IMR-90 (cell line): ENCODE data around the gene NOTO. TPM values are rescaled to one million over a fixed set of nuclear protein-coding genes. Genes with fewer than 3 reads are reported as not detected.

Experiments
- ATAC-seq: fragments of 200-7000 bp; cut with Tn5 transposase; 2 replicates; pipeline ENCODE4 v1.9.1; 2020; ENCODE audit warnings: low read depth, mild to moderate bottlenecking, moderate library complexity
- BruUV-seq: library from RNA; stranded (reverse); fragments of 400-500 nt; replicated peaks from 2 replicates; lab custom pipeline; 2021; lab: Mats Ljungman, UMichigan
- CTCF ChIA-PET: fragments of 300-600 bp; formaldehyde crosslinking; extraction: SDS; loops from one replicate; lab custom pipeline; 2021; ENCODE audit warnings: antibody characterized with exemption; lab: Yijun Ruan, JAX
- POLR2A ChIA-PET: fragments of 300-600 bp; sonication (Branson Sonifier 250); formaldehyde crosslinking; loops from one replicate; lab custom pipeline; 2022; ENCODE audit warnings: antibody characterized with exemption; ENCODE audit not compliant: unreplicated experiment; lab: Charles Lee
- DNase-seq: peaks from one replicate; pipeline ENCODE4 v3.0.0; 2013
- H2AFZ ChIP-seq: replicated peaks from 2 replicates; pipeline ENCODE3; 2013; ENCODE audit warnings: low read length, mild to moderate bottlenecking; ENCODE audit not compliant: poor library complexity
- H2AK5ac ChIP-seq: 2 replicates; pipeline ENCODE4 v1.6.1; 2013; ENCODE audit warnings: low read depth, low read length, inconsistent platforms
- H2AK9ac ChIP-seq: replicated peaks from 2 replicates; pipeline ENCODE3; 2013; ENCODE audit warnings: mild to moderate bottlenecking, low read depth, low read length, moderate library complexity; ENCODE audit not compliant: poor library complexity
- H2BK120ac ChIP-seq: 2 replicates; pipeline ENCODE4 v1.6.1; 2013; ENCODE audit warnings: low read depth, low read length, inconsistent platforms
- H2BK15ac ChIP-seq: 3 replicates; pipeline ENCODE4 v1.6.1; 2013; ENCODE audit warnings: low read depth, low read length, inconsistent platforms
- H2BK20ac ChIP-seq: 2 replicates; pipeline ENCODE4 v1.6.1; 2013; ENCODE audit warnings: low read depth, mild to moderate bottlenecking, inconsistent platforms, low read length, moderate library complexity
- H2BK5ac ChIP-seq: 2 replicates; pipeline ENCODE4 v1.6.1; 2013; ENCODE audit warnings: mild to moderate bottlenecking, low read depth, low read length, inconsistent platforms; ENCODE audit not compliant: poor library complexity, severe bottlenecking
- H3K14ac ChIP-seq: replicated peaks from 2 replicates; pipeline ENCODE4 v1.6.1; 2013; ENCODE audit warnings: low read depth, low read length, inconsistent platforms
- H3K18ac ChIP-seq: 2 replicates; pipeline ENCODE4 v1.6.1; 2013; ENCODE audit warnings: low read depth, low read length, control low read depth
- H3K23ac ChIP-seq: 2 replicates; pipeline ENCODE4 v1.6.1; 2013; ENCODE audit warnings: low read depth, low read length, inconsistent platforms
- H3K27ac ChIP-seq: 2 replicates; pipeline ENCODE4 v1.5.1; 2013; ENCODE audit warnings: mild to moderate bottlenecking, control low read depth, low read length; ENCODE audit not compliant: insufficient read depth
- H3K27me3 ChIP-seq: 2 replicates; pipeline ENCODE4 v1.6.1; 2013; ENCODE audit warnings: low read length; ENCODE audit not compliant: control insufficient read depth, insufficient read depth
- H3K36me3 ChIP-seq: 2 replicates; pipeline ENCODE4 v1.6.1; 2013; ENCODE audit warnings: low read length, mixed read lengths; ENCODE audit not compliant: control insufficient read depth, insufficient read depth
- H3K4ac ChIP-seq: 2 replicates; pipeline ENCODE4 v1.6.1; 2013; ENCODE audit warnings: low read depth, low read length, inconsistent platforms
- H3K4me1 ChIP-seq: 2 replicates; pipeline ENCODE4 v1.6.1; 2013; ENCODE audit warnings: low read length, mixed read lengths; ENCODE audit not compliant: control insufficient read depth, insufficient read depth
- H3K4me2 ChIP-seq: 2 replicates; pipeline ENCODE4 v1.6.1; 2013; ENCODE audit warnings: low read depth, mild to moderate bottlenecking, control low read depth, low read length, moderate library complexity
- H3K4me3 ChIP-seq: 2 replicates; pipeline ENCODE4 v1.5.1; 2013; ENCODE audit warnings: low read depth, mild to moderate bottlenecking, control low read depth, low read length, moderate library complexity; ENCODE audit not compliant: insufficient read depth
- H3K56ac ChIP-seq: 2 replicates; pipeline ENCODE4 v1.6.1; 2013; ENCODE audit warnings: low read length, inconsistent platforms; ENCODE audit not compliant: insufficient read depth; ENCODE audit errors: extremely low read depth
- H3K79me1 ChIP-seq, 2 experiments: 2 replicates each; pipeline ENCODE4 v1.6.1; 2013; ENCODE audit warnings: low read length in 2 of 2, inconsistent platforms in 1 of 2, low read depth in 1 of 2
- H3K9ac ChIP-seq: 2 replicates; pipeline ENCODE4 v1.6.1; 2013; ENCODE audit warnings: low read depth, low read length, control low read depth
- H3K9me1 ChIP-seq: 2 replicates; pipeline ENCODE4 v1.6.1; 2013; ENCODE audit warnings: low read length, inconsistent platforms; ENCODE audit not compliant: insufficient read depth
- H3K9me3 ChIP-seq: 2 replicates; pipeline ENCODE4 v1.6.1; 2013; ENCODE audit warnings: low read length; ENCODE audit not compliant: control insufficient read depth, insufficient read depth
- H4K20me1 ChIP-seq: 2 replicates; pipeline ENCODE4 v1.6.1; 2013; ENCODE audit warnings: low read length, inconsistent platforms; ENCODE audit not compliant: insufficient read depth
- H4K5ac ChIP-seq: 2 replicates; pipeline ENCODE4 v1.6.1; 2013; ENCODE audit warnings: mild to moderate bottlenecking, low read depth, low read length, control low read depth
- H4K8ac ChIP-seq, 2 experiments: 2 replicates each; pipeline ENCODE4 v1.6.1; 2013; ENCODE audit warnings: low read depth in 2 of 2, low read length in 2 of 2, control low read depth in 1 of 2, inconsistent platforms in 1 of 2
- H4K91ac ChIP-seq: 2 replicates; pipeline ENCODE4 v1.6.1; 2013; ENCODE audit warnings: low read depth, low read length, inconsistent platforms; ENCODE audit not compliant: insufficient read depth
- BHLHE40 ChIP-seq: fragments of 150-350 bp; IDR thresholded peaks from 2 replicates; pipeline ENCODE4 v1.6.1; 2016; ENCODE audit warnings: mild to moderate bottlenecking, low read depth, low read length
- CEBPB ChIP-seq: IDR thresholded peaks from 2 replicates; pipeline ENCODE4 v1.6.1; 2012; ENCODE audit warnings: low read depth, low read length, improper control_type of control experiment
- CHD1 ChIP-seq: IDR thresholded peaks from 2 replicates; pipeline ENCODE4 v1.6.1; 2012; ENCODE audit warnings: low read depth, low read length, improper control_type of control experiment
- CTCF ChIP-seq: conservative IDR thresholded peaks from 2 replicates; pipeline ENCODE4 v1.5.1; 2012; ENCODE audit warnings: mild to moderate bottlenecking, low read depth, low read length, improper control_type of control experiment
- ELK1 ChIP-seq: fragments of 150-350 bp; IDR thresholded peaks from 2 replicates; pipeline ENCODE4 v1.6.1; 2016; ENCODE audit warnings: low read depth, mild to moderate bottlenecking, low read length, moderate library complexity, borderline replicate concordance
- FOS ChIP-seq: fragments of 150-350 bp; IDR thresholded peaks from 2 replicates; pipeline ENCODE4 v1.6.1; 2016; ENCODE audit warnings: low read depth, low read length
- MAFK ChIP-seq: IDR thresholded peaks from 2 replicates; pipeline ENCODE4 v1.6.1; 2012; ENCODE audit warnings: low read depth, low read length, improper control_type of control experiment
- MAZ ChIP-seq: IDR thresholded peaks from 2 replicates; pipeline ENCODE4 v1.6.1; 2012; ENCODE audit warnings: low read depth, mild to moderate bottlenecking, low read length, improper control_type of control experiment, moderate library complexity, borderline replicate concordance
- MXI1 ChIP-seq: IDR thresholded peaks from 2 replicates; pipeline ENCODE4 v1.6.1; 2012; ENCODE audit warnings: low read depth, mild to moderate bottlenecking, low read length, moderate library complexity, borderline replicate concordance
- NFE2L2 ChIP-seq: fragments of 150-350 bp; IDR thresholded peaks from 2 replicates; pipeline ENCODE4 v1.6.1; 2016; ENCODE audit warnings: low read depth, mild to moderate bottlenecking, low read length
- POLR2A ChIP-seq: IDR thresholded peaks from 2 replicates; pipeline ENCODE4 v1.6.1; 2012; ENCODE audit warnings: mild to moderate bottlenecking, low read depth, low read length
- RAD21 ChIP-seq: IDR thresholded peaks from 2 replicates; pipeline ENCODE4 v1.6.1; 2012; ENCODE audit warnings: low read length, improper control_type of control experiment
- RCOR1 ChIP-seq: IDR thresholded peaks from 2 replicates; pipeline ENCODE4 v1.6.1; 2012; ENCODE audit warnings: mild to moderate bottlenecking, low read length, improper control_type of control experiment; ENCODE audit not compliant: insufficient replicate concordance
- RFX5 ChIP-seq: IDR thresholded peaks from 2 replicates; pipeline ENCODE4 v1.8.0; 2012; ENCODE audit warnings: low read depth, mild to moderate bottlenecking, low read length, moderate library complexity
- SMC3 ChIP-seq: fragments of 150-350 bp; IDR thresholded peaks from 2 replicates; pipeline ENCODE4 v1.6.1; 2016; ENCODE audit warnings: low read depth, mild to moderate bottlenecking, antibody characterized with exemption, low read length, moderate library complexity
- USF2 ChIP-seq: fragments of 150-350 bp; IDR thresholded peaks from 2 replicates; pipeline ENCODE4 v1.6.1; 2017; ENCODE audit warnings: mild to moderate bottlenecking, antibody characterized with exemption, low read length, low read depth
- WGBS, 2 experiments: methylation state at CpG; one replicate each; pipeline versions ENCODE4 v1.1.5 to v1.1.7; 2013; ENCODE audit warnings: missing lambda C conversion rate in 2 of 2; ENCODE audit not compliant: insufficient read length in 1 of 2; ENCODE audit errors: extremely low coverage in 2 of 2; 5-methylcytosine and 5-hydroxymethylcytosine counted together
- dilution Hi-C: fragments of 300-500 bp; cut with HindIII; formaldehyde crosslinking; loops from one replicate; pipeline ENCODE4 v1.14.3; 2018; ENCODE audit warnings: low sequenced_read_pairs; ENCODE audit not compliant: unreplicated experiment
- in situ Hi-C: fragments of 300-500 bp; cut with MboI; formaldehyde crosslinking; loops from 3 replicates; pipeline ENCODE4 v1.14.3; 2019; ENCODE audit warnings: low sequenced_read_pairs, inconsistent platforms, mixed read lengths
- intact Hi-C: fragments of 100-400 bp; cut with micrococcal nuclease; formaldehyde crosslinking; loops from 2 replicates; pipeline ENCODE4 v1.10.0; 2022
- polyA plus RNA-seq, 3 experiments: library from polyadenylated mRNA; depleted of rRNA; stranded (reverse); fragments of >200 nt; gene quantifications; 2 replicates each; pipeline ENCODE4 v1.2.3, GENCODE V29; 2012; ENCODE audit warnings: low replicate concordance in 1 of 3
- total RNA-seq: library from RNA; depleted of rRNA; stranded (reverse); fragments of >200 nt; gene quantifications from 2 replicates; pipeline ENCODE4 v1.2.3, GENCODE V29; 2012

Gene NOTO
- total and polyA plus RNA-seq, 2 of the 4 experiments (the other 2 are of a cell fraction), result not detected

GRCh38 chr2:73259276-73259675 is 56.9 kb downstream of the NOTO start:
- H3K9me1 ChIP-seq, result peaks cover 7% of the 10 kb centered on the region; the same call in 1 of the 2 replicates
- no peak overlapping the region for H3K27ac ChIP-seq
- no peak for TF ChIP-seq MXI1
- no peak for TF ChIP-seq FOS
- no peak for TF ChIP-seq SMC3
- no peak for TF ChIP-seq RAD21
- TF ChIP-seq ELK1, result no peak
- no peak for TF ChIP-seq CHD1
- TF ChIP-seq POLR2A, result no peak
- no peak for TF ChIP-seq MAZ
- no peak for TF ChIP-seq RCOR1
- no peak for TF ChIP-seq RFX5
- no peak for TF ChIP-seq USF2
- no peak for TF ChIP-seq BHLHE40
- no peak for TF ChIP-seq CEBPB
- no peak for TF ChIP-seq NFE2L2
- no peak for TF ChIP-seq CTCF
- TF ChIP-seq MAFK, result no peak
- DNase-seq (no peak), ATAC-seq (no peak)
- H3K9me3 ChIP-seq, result no peaks in the 10 kb centered on the region
- H4K8ac ChIP-seq, result no peak overlapping the region
- H2BK120ac ChIP-seq, result no peak overlapping the region
- peaks cover 8% of the 10 kb centered on the region for H4K20me1 ChIP-seq
- no peaks in the 10 kb centered on the region for H3K27me3 ChIP-seq
- ChIA-PET CTCF (no interaction called here), POLR2A (no interaction called here)
- peaks cover 12% of the 10 kb centered on the region for H3K36me3 ChIP-seq
- H3K4ac ChIP-seq, result no peak overlapping the region
- H2BK20ac ChIP-seq, result no peak overlapping the region
- 29% methylated on average over 1 of the region's 8 CpGs; no CpG with 5 or more reads in 1 of the 2 experiments for WGBS, 2 experiments
- intact Hi-C loops (no loop called here), dilution Hi-C loops (no loop called here), in situ Hi-C loops (no loop called here)
- H3K9ac ChIP-seq, result no peak overlapping the region
- no peak overlapping the region for H3K18ac ChIP-seq
- BruUV-seq, result no TSS peak
- no peak overlapping the region for H3K14ac ChIP-seq
- H2AFZ ChIP-seq, result no peak overlapping the region
- H3K4me2 ChIP-seq, result no peak overlapping the region
- H3K4me1 ChIP-seq, result no peaks in the 10 kb centered on the region
- no peak overlapping the region for H4K5ac ChIP-seq
- H3K4me3 ChIP-seq, result no peak overlapping the region
- no peak overlapping the region for H4K91ac ChIP-seq
- H3K79me1 ChIP-seq, result no peaks in the 10 kb centered on the region
- no peak overlapping the region for H3K23ac ChIP-seq
- H2BK15ac ChIP-seq, result no peak overlapping the region
- H2AK9ac ChIP-seq, result no peak overlapping the region
- H2BK5ac ChIP-seq, result no peak overlapping the region
- no peak overlapping the region for H2AK5ac ChIP-seq
- no peak overlapping the region for H3K56ac ChIP-seq
